ENCODE data around the gene SYT1. TPM values are rescaled to one million over a fixed set of nuclear protein-coding genes. Genes with fewer than 3 reads are reported as not detected.

The SYT1 gene
- total and polyA plus RNA-seq, 2 of the 4 experiments (the other 2 are of a cell fraction): 2.8 to 3.0 TPM

DNA sequence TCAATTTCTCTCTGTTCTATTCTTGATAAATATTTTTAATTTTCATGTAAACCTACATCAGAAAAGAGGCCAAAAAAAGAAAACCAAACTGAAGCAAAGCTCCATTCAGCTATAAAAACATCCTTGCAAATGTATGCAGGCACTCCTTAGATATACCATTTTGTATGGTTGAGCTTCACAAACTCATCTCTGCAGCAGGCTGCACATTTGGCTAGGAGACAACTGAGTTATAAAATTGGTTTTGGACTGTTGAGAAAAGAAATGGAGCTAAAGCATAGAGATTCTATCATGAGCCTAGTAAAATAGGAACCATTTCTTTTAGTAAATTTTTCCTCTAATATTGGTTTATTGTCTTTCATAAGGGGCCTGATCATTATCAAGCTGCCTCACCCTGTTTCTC, 156.4 kb downstream of the SYT1 start:
- Histone ChIP-seq H3K9me1 (ENCODE audit: insufficient read depth, low read length) (no peaks in the 10 kb centered on the region; the same call in 1 of the 2 replicates), H4K20me1 (ENCODE audit: insufficient read depth, low read length) (no peaks in the 10 kb centered on the region), H4K5ac (ENCODE audit: low read depth, low read length) (no peak overlapping the region), H3K18ac (ENCODE audit: low read depth, low read length) (no peak overlapping the region), H4K91ac (ENCODE audit: insufficient read depth, low read depth, low read length) (no peak overlapping the region), H3K27ac (ENCODE audit: insufficient read depth, low read length) (no peak overlapping the region), H2BK15ac (ENCODE audit: low read depth, low read length) (no peak overlapping the region), H3K36me3 (ENCODE audit: control insufficient read depth, insufficient read depth, low read length) (no peaks in the 10 kb centered on the region), H3K4me2 (ENCODE audit: low read depth, low read length) (no peak overlapping the region), H4K8ac (ENCODE audit: low read depth in 2 of 2, low read length in 2 of 2) (no peak overlapping the region), H3K79me1 (ENCODE audit: low read depth in 1 of 2, low read length in 2 of 2) (no peaks in the 10 kb centered on the region), H3K4ac (ENCODE audit: low read depth, low read length) (no peak overlapping the region), H3K9me3 (ENCODE audit: control insufficient read depth, insufficient read depth, low read length) (no peaks in the 10 kb centered on the region), H3K56ac (ENCODE audit: extremely low read depth, insufficient read depth, low read length) (no peak overlapping the region), H2AK5ac (ENCODE audit: low read depth, low read length) (no peak overlapping the region), H3K27me3 (ENCODE audit: control insufficient read depth, insufficient read depth, low read length) (no peaks in the 10 kb centered on the region), H2BK5ac (ENCODE audit: low read depth, low read length, poor library complexity, severe bottlenecking) (no peak overlapping the region), H2AFZ (replicated peaks; ENCODE audit: low read length, poor library complexity) (no peak overlapping the region), H3K4me3 (ENCODE audit: insufficient read depth, low read depth, low read length) (no peak overlapping the region), H2BK20ac (ENCODE audit: low read depth, low read length) (no peak overlapping the region), H2AK9ac (replicated peaks; ENCODE audit: low read depth, low read length, poor library complexity) (no peak overlapping the region), H2BK120ac (ENCODE audit: low read depth, low read length) (no peak overlapping the region), H3K23ac (ENCODE audit: low read depth, low read length) (no peak overlapping the region), H3K9ac (ENCODE audit: low read depth, low read length) (no peak overlapping the region), H3K4me1 (ENCODE audit: control insufficient read depth, insufficient read depth, low read length) (no peaks in the 10 kb centered on the region), H3K14ac (replicated peaks; ENCODE audit: low read depth, low read length) (no peak overlapping the region)
- ATAC-seq (ENCODE audit: low read depth): no peak
- CTCF ChIA-PET: no interaction called here
- intact Hi-C loops (cut with micrococcal nuclease) (no loop called here), in situ Hi-C loops (cut with MboI; ENCODE audit: low sequenced_read_pairs) (no loop called here), dilution Hi-C loops (cut with HindIII; ENCODE audit: low sequenced_read_pairs, unreplicated experiment) (no loop called here)
- POLR2A ChIA-PET (ENCODE audit: unreplicated experiment): no interaction called here
- DNase-seq: no peak
- BruUV-seq (replicated peaks): no TSS peak
- no peak for TF ChIP-seq CEBPB (IDR thresholded peaks at IDR 0.05; ENCODE audit: low read depth, low read length)
- no peak for TF ChIP-seq RCOR1 (IDR thresholded peaks at IDR 0.05; ENCODE audit: insufficient replicate concordance, low read length)
- no peak for TF ChIP-seq BHLHE40 (IDR thresholded peaks at IDR 0.05; ENCODE audit: low read depth, low read length)
- TF ChIP-seq RAD21 (IDR thresholded peaks at IDR 0.05; ENCODE audit: low read length): no peak
- no peak for TF ChIP-seq POLR2A (IDR thresholded peaks at IDR 0.05; ENCODE audit: low read depth, low read length)
- no peak for TF ChIP-seq FOS (IDR thresholded peaks at IDR 0.05; ENCODE audit: low read depth, low read length)
- TF ChIP-seq CTCF (conservative IDR thresholded peaks at IDR 0.05; ENCODE audit: low read depth, low read length): no peak
- TF ChIP-seq NFE2L2 (IDR thresholded peaks at IDR 0.05; ENCODE audit: low read depth, low read length): no peak
- no peak for TF ChIP-seq CHD1 (IDR thresholded peaks at IDR 0.05; ENCODE audit: low read depth, low read length)
- TF ChIP-seq MXI1 (IDR thresholded peaks at IDR 0.05; ENCODE audit: borderline replicate concordance, low read depth, low read length): no peak
- TF ChIP-seq, protein P1, sequence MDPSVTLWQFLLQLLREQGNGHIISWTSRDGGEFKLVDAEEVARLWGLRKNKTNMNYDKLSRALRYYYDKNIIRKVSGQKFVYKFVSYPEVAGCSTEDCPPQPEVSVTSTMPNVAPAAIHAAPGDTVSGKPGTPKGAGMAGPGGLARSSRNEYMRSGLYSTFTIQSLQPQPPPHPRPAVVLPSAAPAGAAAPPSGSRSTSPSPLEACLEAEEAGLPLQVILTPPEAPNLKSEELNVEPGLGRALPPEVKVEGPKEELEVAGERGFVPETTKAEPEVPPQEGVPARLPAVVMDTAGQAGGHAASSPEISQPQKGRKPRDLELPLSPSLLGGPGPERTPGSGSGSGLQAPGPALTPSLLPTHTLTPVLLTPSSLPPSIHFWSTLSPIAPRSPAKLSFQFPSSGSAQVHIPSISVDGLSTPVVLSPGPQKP (IDR thresholded peaks at IDR 0.05; ENCODE audit: borderline replicate concordance, low read depth, low read length): no peak
- TF ChIP-seq MAZ (IDR thresholded peaks at IDR 0.05; ENCODE audit: borderline replicate concordance, low read depth, low read length): no peak
- TF ChIP-seq MAFK (IDR thresholded peaks at IDR 0.05; ENCODE audit: low read depth, low read length): no peak
- no peak for TF ChIP-seq RFX5 (IDR thresholded peaks at IDR 0.05; ENCODE audit: low read depth, low read length)
- no peak for TF ChIP-seq SMC3 (IDR thresholded peaks at IDR 0.05; ENCODE audit: low read depth, low read length)
